Measurements from ENCODE around the gene DERA.

DERA gene

DNA sequence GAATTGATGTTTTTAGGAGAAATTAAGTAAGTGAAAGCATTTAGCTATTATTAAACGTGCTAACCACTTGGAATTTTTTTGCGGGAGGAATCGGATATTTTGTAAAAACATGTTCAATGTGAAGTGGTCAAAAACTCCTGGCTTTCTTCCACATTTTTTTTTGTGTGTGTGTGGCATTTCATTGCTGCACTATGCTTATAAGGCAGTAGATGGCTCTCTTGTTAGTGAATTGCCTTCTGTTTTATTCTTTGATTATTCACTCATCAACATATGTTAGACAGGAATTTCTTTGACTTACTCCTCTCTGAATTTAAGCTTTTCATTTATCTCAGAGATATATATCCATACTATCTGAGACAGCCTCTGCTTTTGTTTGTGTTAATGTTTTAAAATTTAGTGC is 71.3 kb downstream of the DERA start:
- TF ChIP-seq, protein P1, sequence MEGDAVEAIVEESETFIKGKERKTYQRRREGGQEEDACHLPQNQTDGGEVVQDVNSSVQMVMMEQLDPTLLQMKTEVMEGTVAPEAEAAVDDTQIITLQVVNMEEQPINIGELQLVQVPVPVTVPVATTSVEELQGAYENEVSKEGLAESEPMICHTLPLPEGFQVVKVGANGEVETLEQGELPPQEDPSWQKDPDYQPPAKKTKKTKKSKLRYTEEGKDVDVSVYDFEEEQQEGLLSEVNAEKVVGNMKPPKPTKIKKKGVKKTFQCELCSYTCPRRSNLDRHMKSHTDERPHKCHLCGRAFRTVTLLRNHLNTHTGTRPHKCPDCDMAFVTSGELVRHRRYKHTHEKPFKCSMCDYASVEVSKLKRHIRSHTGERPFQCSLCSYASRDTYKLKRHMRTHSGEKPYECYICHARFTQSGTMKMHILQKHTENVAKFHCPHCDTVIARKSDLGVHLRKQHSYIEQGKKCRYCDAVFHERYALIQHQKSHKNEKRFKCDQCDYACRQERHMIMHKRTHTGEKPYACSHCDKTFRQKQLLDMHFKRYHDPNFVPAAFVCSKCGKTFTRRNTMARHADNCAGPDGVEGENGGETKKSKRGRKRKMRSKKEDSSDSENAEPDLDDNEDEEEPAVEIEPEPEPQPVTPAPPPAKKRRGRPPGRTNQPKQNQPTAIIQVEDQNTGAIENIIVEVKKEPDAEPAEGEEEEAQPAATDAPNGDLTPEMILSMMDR (IDR thresholded peaks at IDR 0.05; ENCODE audit: low read depth, low read length) = peak; percentile 70
- DNase-seq (ENCODE audit: extremely low read depth, low read depth) = no peak

DNA sequence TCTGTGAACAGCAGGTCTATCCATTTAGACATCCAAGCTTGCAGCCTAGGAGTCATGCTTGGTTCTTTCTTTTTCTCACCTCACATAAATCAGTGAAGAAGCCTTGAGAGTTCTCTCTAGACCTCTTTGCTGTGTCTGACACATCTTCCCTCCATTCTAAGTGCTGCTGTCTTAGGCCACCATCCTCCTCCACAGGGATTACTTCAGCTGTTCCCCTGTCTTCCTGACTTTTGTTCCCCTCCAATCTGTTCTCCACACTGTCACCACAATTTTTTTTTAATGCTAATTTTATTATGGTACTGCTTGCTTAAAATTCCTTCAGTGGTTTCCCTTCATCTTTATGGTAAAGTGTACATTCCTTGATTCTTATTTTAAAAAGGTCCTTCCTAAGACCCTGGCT is 71.8 kb downstream of the DERA start:
- DNase-seq (ENCODE audit: extremely low read depth, low read depth) = no peak
- TF ChIP-seq, protein P1 (IDR thresholded peaks at IDR 0.05; ENCODE audit: low read depth, low read length) = no peak

DNA sequence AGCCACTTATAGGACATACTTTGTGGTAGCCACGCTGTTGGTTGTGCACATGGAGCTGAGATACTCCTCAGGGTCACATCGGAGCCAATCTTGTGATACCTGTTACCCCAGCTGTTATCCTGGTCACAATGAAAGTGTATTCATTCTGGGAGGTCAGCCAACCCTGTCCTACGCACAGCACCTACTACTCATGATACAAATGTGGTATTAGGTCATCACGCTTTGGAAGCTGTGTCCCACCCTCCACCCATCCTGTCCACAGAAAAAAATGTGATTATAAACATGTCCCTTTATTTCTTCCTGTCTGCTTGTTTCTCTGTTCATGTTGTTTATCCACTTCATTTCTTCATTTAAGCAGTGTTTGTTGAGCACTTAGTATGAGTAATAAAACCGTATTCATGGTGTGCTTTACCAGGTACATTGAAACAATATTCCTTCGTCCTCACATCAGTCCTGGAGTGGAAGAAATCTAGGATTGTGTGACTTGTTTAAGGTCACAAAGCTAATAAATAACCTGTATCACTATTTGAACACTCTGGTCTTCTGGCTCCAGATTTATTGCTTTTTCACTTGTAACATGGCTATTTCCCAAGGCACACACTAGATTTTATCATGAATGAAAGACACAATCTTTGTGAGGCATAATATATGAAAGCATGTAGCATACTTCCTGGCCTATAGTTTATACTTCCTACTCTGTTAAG is 73.1 kb downstream of the DERA start:
- TF ChIP-seq, protein P1 (IDR thresholded peaks at IDR 0.05; ENCODE audit: low read depth, low read length) = no peak
- no peak for DNase-seq (ENCODE audit: extremely low read depth, low read depth)

DNA sequence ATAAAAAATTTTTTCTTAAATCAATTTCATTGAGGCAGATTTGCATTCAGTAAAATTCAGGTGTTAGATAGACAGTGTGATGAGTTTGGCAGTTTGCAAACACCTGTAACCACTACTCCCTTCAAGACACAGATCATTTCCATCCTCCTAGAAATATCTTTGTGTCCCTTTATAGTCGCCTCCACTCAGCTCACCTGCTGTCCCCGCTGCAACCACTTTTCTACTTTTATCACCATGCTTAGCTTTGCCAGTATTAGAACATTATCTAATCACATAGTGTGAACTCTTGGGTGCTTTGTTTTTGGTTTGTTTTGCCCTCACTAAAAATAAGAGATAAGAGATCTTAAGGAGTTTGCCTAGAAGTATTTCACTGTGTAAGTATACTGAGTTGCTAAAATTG is 73.8 kb downstream of the DERA start:
- TF ChIP-seq, protein P1 (IDR thresholded peaks at IDR 0.05; ENCODE audit: low read depth, low read length) = no peak
- DNase-seq (ENCODE audit: extremely low read depth, low read depth) = no peak

DNA sequence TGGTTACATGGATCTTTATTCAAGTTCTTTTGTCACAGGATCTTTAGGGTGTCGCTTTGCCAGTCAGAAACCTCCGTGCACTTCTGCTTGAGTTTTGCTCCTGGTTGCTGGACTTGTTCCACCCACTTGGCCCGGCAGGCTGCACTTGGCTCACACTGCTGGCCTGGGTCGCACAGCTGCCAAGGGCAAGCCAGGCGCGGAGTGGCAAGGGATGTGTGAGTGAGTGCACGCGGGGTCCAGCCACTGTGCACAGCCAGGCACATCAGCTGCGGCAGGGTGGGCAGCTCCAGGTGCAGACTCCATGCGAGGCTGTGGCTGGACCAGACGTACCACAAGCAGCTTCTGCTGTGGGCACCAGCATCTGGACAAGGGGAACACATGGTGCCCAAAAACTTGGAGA is 76.6 kb downstream of the DERA start:
- TF ChIP-seq, protein P1 (IDR thresholded peaks at IDR 0.05; ENCODE audit: low read depth, low read length) = no peak
- DNase-seq (ENCODE audit: extremely low read depth, low read depth) = no peak

DNA sequence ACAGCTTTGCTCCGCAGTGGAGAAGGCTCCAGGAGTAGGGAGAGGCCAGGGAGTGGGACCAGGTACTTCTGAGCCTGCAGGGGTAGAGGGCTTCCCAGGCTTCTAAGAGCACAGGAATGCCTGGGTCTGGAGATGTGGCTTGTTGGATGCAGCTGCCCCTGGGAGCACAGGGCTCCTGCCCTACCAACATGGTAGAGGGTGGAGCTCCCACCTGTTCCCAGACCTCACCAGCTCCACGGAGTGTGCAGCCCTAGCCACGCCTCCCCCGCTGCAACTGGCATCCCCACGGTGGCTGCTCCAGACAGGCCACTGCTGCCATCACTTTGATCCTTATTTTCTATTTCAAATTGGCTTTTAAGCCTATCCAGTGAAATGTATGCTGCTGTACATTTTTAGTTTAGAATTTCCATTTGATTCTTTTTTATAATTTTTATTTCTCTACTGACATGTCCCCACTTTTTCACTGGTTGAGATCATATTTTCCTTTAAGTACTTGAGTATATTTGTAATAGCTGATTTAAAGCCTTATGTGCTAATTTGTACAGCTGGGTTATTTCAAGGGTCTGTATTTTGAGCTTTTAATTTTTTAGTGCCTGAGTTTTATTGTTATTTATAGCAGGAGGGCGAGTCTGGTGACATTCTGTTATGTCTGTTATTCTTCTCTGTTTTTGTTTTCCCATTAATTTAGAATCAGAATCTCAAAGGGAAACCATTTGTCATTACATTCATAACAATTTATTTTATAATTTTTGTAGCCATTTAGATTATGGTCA is 78.0 kb downstream of the DERA start:
- TF ChIP-seq, protein P1 (IDR thresholded peaks at IDR 0.05; ENCODE audit: low read depth, low read length) = no peak
- no peak for DNase-seq (ENCODE audit: extremely low read depth, low read depth)

DNA sequence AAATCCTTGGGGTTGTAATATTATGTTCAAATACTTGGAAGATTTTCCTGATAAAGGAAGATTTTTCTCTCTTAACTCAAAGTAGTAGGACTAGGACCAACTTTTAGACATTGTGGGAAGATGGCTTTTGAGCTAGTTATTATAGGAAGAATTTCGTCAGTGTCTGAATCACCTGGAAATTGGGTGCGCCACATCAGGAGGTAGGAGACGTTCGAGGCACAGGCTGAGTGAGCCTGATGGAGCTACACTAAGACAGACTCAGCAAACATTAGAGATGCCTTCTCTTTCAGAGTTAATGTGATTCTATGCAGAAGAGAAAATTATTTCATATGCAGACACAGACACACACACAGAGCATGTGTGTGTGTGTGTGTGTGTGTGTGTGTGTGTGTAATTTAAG is 84.7 kb downstream of the DERA start:
- no peak for DNase-seq (ENCODE audit: extremely low read depth, low read depth)
- TF ChIP-seq, protein P1 (IDR thresholded peaks at IDR 0.05; ENCODE audit: low read depth, low read length) = no peak

All from AG09319 (cell line).